ENCODE results near the gene NOL6.

DNA sequence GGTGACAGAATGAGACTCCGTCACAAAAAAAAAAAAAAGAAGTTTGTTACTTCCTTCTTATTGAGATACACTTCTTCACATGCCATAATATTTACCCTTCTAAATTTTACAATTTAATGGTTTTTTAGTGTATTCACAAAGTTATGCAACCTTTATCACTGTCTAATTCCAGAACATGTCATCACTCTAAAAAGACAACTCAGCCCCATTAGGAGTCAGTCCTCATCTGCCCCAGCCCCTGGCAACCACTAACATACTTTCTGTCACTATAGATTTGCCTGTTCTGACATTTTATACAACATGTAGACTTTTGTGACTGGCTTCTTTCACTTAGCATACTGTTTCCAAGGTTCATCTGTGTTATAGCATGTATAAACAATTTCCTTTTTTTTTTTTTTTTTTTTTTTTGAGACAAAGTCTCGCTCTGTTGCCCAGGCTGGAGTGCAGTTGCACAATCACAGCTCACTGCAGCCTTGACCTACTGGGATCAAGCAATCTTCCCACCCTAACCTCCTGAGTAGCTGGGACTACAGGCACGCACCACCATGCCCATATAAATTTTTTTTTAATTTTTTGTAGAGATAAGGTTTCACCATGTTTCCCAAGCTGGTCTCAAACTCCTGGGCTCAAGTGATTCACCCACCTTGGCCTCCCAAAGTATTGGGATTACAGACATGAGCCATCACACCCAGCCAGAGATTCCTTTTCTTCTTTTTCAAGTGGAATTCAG lies 44.3 kb downstream of the NOL6 start:
- TF ChIP-seq, protein P1, sequence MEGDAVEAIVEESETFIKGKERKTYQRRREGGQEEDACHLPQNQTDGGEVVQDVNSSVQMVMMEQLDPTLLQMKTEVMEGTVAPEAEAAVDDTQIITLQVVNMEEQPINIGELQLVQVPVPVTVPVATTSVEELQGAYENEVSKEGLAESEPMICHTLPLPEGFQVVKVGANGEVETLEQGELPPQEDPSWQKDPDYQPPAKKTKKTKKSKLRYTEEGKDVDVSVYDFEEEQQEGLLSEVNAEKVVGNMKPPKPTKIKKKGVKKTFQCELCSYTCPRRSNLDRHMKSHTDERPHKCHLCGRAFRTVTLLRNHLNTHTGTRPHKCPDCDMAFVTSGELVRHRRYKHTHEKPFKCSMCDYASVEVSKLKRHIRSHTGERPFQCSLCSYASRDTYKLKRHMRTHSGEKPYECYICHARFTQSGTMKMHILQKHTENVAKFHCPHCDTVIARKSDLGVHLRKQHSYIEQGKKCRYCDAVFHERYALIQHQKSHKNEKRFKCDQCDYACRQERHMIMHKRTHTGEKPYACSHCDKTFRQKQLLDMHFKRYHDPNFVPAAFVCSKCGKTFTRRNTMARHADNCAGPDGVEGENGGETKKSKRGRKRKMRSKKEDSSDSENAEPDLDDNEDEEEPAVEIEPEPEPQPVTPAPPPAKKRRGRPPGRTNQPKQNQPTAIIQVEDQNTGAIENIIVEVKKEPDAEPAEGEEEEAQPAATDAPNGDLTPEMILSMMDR (IDR thresholded peaks at IDR 0.05; ENCODE audit: insufficient read depth, low read length, poor library complexity, severe bottlenecking): no peak
- no peak for TF ChIP-seq EZH2phosphoT487 (conservative IDR thresholded peaks at IDR 0.05; ENCODE audit: low read length)

All from SU-DHL-6 (cell line).